ACC112 (cell line): ENCODE data around the gene MIX23.
"Not testable (repeated sequence)": the region's sequence is repeated elsewhere in the genome, so short reads cannot be mapped to it uniquely, and the experiment has no call there.

ENCODE experiments used
- H2AFZ ChIP-seq: fragments of 200-600 bp; sonication (generic); one replicate; pipeline ENCODE4 v1.6.0; 2017; ENCODE audit warnings: antibody characterized with exemption, low read length; ENCODE audit not compliant: unreplicated experiment
- H3K27ac ChIP-seq: fragments of 200-600 bp; sonication (generic); 2 replicates; pipeline ENCODE4 v1.5.1; 2014; ENCODE audit warnings: low read depth, mild to moderate bottlenecking, antibody characterized with exemption, low read length, moderate library complexity
- H3K27me3 ChIP-seq: fragments of 200-600 bp; sonication (generic); 2 replicates; pipeline ENCODE4 v1.6.1; 2014; ENCODE audit warnings: mild to moderate bottlenecking, antibody characterized with exemption, low read length, moderate library complexity, mixed read lengths; ENCODE audit not compliant: insufficient read depth
- H3K36me3 ChIP-seq: fragments of 200-600 bp; sonication (generic); 2 replicates; pipeline ENCODE4 v1.6.1; 2016; ENCODE audit warnings: mild to moderate bottlenecking, antibody characterized with exemption, low read length, moderate library complexity, mixed read lengths; ENCODE audit not compliant: insufficient read depth
- H3K4me1 ChIP-seq: fragments of 200-600 bp; sonication (generic); one replicate; pipeline ENCODE4 v1.6.1; 2016; ENCODE audit warnings: low read length, mixed read lengths; ENCODE audit not compliant: insufficient read depth, unreplicated experiment, control insufficient read depth
- H3K4me3 ChIP-seq: fragments of 200-600 bp; sonication (generic); 2 replicates; pipeline ENCODE4 v1.5.1; 2014; ENCODE audit warnings: mild to moderate bottlenecking, low read depth, low read length
- H3K79me2 ChIP-seq: fragments of 200-600 bp; sonication (generic); one replicate; pipeline ENCODE4 v1.6.0; 2016; ENCODE audit warnings: low read length; ENCODE audit not compliant: control insufficient read depth, unreplicated experiment, insufficient read depth

The MIX23 gene

DNA sequence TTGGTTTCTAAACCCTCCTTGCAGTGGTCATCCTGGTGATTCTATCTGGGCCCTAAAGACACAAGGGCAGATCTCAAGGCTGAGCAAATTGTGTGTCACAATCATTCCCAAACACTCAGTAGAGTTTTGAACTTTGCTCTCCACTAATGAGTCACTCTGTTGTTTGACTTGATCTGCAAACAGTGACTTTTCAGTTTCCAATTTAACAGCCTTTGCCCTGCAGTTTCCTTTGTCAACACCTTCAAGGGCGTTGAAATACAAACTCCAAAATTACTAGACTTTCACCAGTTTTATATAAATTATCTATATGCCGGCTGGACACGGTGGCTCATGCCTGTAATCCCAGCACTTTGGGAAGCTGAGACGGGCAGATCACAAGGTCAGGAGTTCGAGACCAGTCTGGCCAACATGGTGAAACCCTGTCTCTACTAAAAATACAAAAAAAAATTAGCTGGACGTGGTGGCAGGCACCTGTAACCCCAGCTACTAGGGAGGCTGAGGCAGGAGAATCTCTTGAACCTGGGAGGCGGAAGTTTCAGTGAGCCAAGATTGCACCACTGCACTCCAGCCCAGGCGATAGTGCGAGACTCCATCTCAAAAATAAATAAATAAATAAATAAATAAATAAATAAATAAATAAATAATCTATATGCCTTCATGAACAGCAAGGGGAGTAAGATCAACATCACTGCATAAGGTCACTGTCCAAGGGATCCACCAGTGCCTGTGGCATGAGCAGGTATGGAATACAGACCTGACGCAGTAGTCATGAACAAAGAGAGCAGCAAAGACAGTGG is 17.3 kb downstream of the MIX23 start:
- not testable (repeated sequence) for H2AFZ ChIP-seq, H3K27me3 ChIP-seq, H3K79me2 ChIP-seq, H3K4me3 ChIP-seq, H3K4me1 ChIP-seq
- Histone ChIP-seq H3K27ac (peak overlapping the region; percentile 61), H3K36me3 (peaks cover 25% of the 10 kb centered on the region)

DNA sequence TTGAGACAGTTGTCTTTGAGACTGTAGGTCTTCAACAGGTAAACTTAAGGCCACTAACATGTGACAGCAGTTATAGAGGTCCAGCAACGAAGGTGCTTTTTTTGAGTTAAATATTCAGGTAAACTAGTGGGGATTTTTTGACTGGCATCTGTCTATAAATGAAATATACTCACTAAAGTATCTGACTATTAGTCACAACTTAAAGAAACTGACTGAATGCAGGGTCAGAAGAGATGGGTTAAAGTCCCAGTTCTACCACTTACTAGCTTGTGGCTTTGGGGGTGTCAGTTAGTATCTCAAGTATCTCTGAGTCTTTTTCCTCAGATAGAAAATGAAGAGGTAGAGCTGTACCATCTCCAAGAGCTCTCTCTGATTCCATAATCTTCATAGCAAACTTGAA is 18.0 kb downstream of the MIX23 start:
- Histone ChIP-seq H3K79me2 (no peaks in the 10 kb centered on the region), H2AFZ (no peak overlapping the region), H3K36me3 (peaks cover 22% of the 10 kb centered on the region), H3K27ac (peak overlapping the region; percentile 51), H3K27me3 (no peaks in the 10 kb centered on the region), H3K4me3 (no peak overlapping the region), H3K4me1 (peaks cover 10% of the 10 kb centered on the region)

DNA sequence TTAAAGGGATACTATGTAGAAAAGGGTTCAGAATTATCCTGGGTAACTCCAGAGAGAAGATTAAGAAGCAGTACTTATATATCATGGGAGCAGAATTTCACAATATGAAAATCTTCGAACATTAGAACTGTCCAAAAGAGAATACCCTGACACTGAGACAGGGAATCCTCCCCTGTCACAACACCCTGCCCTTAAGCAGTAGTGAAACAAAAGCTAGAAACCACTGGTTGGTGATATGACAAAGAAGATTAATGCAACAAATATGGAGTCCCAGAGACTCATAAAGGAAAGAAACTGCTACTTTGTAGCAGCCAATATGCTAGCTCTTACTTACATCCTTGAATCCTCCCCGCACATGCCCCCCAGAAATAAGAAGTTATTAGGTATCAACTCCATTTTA is 18.5 kb downstream of the MIX23 start:
- H3K4me1 ChIP-seq: peaks cover 10% of the 10 kb centered on the region
- H3K36me3 ChIP-seq: peaks cover 21% of the 10 kb centered on the region
- no peaks in the 10 kb centered on the region for H3K79me2 ChIP-seq
- H3K4me3 ChIP-seq: no peak overlapping the region
- no peaks in the 10 kb centered on the region for H3K27me3 ChIP-seq
- no peak overlapping the region for H2AFZ ChIP-seq
- no peak overlapping the region for H3K27ac ChIP-seq

DNA sequence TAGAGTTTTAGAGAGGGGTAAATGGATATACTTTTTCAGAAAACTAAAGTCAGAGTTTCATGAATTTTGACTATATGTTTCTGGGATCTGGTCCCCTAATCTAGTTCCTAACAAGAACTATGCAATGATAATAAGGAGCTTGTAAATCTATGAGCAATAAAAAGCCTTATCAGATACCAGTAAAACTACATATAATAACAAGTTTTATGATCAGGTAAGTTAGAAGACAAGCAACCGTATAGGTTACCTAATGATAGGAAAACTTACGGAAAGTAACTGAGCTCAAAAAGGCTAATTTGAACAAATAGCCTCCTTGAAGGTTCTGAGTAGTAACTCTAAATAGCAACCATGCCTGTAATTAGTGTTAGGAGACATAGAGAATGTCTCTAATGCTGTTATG is 21.0 kb downstream of the MIX23 start:
- no peak overlapping the region for H2AFZ ChIP-seq
- H3K79me2 ChIP-seq: no peaks in the 10 kb centered on the region
- H3K27me3 ChIP-seq: no peaks in the 10 kb centered on the region
- H3K4me1 ChIP-seq: peaks cover 10% of the 10 kb centered on the region
- H3K36me3 ChIP-seq: peaks cover 19% of the 10 kb centered on the region
- H3K27ac ChIP-seq: no peak overlapping the region
- no peak overlapping the region for H3K4me3 ChIP-seq

DNA sequence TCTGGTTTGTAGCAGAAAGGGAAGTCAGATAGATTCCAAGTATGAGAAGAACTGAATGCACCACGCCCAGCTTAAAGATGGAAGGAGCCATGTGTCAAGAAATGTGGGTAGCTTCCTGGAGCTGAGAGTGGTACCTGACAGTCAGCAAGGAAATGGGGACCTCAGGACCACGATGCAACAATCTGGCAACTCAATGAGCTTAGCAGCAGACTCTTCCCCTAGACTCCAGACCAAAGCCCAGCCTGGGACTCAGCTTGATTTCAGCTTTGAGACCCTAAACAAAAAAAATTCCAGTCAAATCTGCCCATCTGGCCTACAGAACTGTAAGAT is 24.4 kb downstream of the MIX23 start:
- Histone ChIP-seq H3K27me3 (no peaks in the 10 kb centered on the region), H3K27ac (no peak overlapping the region), H2AFZ (no peak overlapping the region), H3K4me1 (no peaks in the 10 kb centered on the region), H3K4me3 (no peak overlapping the region), H3K36me3 (peaks cover 4% of the 10 kb centered on the region; the same call in 1 of the 2 replicates), H3K79me2 (no peaks in the 10 kb centered on the region)

DNA sequence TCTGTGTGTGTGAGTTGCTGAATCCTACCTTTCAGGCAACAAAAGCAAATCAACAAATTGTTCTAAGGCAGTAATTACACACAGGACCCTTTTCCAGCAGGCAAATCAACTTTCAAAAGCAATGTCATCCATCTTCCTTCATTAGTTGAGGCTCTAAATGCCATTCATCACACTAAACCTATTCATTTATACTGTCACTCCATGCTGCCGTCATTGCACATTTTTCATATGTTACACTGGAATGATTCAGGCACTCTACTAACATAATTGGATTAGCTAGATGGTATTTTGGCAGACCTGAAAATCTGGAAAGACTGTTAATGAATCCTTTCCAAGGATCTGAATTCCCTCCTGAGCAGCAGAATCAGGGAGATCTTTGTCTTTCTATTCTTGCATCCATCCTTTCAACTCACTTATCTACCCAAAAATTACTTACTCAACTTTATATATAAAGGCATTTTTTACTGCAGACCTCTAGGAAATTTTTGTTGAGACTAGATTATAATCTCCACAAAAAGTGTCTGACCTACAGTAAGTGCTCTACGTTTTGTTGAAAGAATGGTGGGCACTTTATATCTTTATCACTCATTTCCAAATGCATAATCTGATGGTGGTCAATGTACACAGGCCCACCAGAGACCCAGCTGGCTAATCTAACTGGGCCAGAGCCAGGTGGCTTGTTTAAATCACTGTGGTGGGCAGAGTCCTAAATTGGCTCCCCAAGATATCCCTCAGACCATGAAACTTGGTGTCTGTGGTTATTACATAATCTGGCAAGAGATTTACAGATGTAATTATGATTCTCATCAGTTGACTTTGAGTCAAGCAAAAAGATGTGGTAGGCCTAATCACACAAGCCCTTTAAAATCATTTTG is 25.0 kb downstream of the MIX23 start:
- peaks cover 3% of the 10 kb centered on the region for H3K4me1 ChIP-seq
- H3K79me2 ChIP-seq: no peaks in the 10 kb centered on the region
- no peaks in the 10 kb centered on the region for H3K27me3 ChIP-seq
- no peak overlapping the region for H2AFZ ChIP-seq
- H3K4me3 ChIP-seq: no peak overlapping the region
- H3K27ac ChIP-seq: no peak overlapping the region
- H3K36me3 ChIP-seq: peaks cover 4% of the 10 kb centered on the region; the same call in 1 of the 2 replicates

DNA sequence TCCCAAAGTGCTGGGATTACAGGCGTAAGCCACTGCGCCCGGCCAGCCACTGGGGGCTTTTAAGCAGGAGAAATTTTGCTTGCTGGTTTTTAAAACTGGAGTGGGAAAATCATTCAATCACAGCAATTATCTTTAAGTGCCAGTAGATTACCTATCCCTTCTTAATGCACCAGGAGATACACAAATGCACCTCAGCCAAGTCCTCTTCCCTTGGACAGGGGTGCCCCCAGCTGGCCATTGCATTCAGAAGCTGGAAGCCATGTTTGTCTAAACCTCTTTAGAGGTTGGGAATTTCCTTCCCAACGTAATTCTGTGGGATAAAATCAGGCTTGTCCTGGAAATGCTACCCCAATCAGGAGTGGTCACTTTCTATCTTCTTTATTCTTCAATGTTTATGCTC is 26.6 kb downstream of the MIX23 start:
- H3K27me3 ChIP-seq: no peaks in the 10 kb centered on the region
- H3K79me2 ChIP-seq: no peaks in the 10 kb centered on the region
- H3K27ac ChIP-seq: no peak overlapping the region
- no peak overlapping the region for H2AFZ ChIP-seq
- no peak overlapping the region for H3K4me3 ChIP-seq
- H3K36me3 ChIP-seq: peaks cover 4% of the 10 kb centered on the region; the same call in 1 of the 2 replicates
- peaks cover 7% of the 10 kb centered on the region for H3K4me1 ChIP-seq

DNA sequence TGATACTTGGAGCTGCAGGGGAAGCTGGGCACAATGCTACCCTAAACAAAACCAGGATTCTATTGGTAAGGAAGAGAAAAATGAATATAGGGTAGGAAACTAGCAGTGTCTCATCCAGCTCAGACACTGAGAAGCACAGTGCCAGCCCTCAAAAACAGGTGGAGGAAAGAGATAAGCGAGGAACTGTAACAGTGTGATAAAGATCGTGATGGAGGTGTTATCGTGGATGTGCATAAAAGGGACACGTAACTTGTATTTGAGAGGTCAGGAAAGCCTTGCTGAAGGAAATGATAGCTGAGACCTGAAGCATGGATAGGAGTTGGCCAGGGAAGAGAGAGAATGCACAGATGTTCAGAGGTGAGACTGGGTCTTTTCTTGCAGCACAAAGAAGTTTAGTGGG is 27.4 kb downstream of the MIX23 start:
- H3K4me3 ChIP-seq: no peak overlapping the region
- H3K27ac ChIP-seq: no peak overlapping the region
- H3K4me1 ChIP-seq: peaks cover 7% of the 10 kb centered on the region
- no peaks in the 10 kb centered on the region for H3K79me2 ChIP-seq
- no peaks in the 10 kb centered on the region for H3K27me3 ChIP-seq
- no peaks in the 10 kb centered on the region; the same call in 1 of the 2 replicates for H3K36me3 ChIP-seq
- no peak overlapping the region for H2AFZ ChIP-seq

DNA sequence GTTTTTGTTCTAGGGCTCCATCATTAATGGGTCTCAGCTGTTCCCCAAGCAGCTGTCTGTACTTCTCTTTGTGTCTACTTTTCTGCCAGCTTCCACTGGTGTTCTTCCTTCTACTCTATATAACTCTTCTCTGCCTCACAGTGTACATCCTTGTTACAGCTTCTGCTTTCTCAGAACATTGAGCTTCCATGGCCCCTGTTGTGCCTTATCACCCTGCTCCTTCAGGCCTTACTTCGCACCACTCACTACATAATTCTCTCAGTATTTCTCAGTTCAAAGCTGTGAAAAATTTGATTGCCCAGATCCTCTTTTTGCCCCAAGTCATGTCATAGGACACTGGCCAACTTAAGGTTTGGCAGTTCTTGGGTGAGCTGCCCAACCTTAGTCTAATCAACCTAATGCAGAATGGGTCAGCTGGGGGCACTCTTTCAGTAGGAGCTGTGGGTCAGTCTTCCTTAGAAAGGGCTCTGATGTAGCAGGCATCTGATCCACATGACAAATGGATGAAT is 29.1 kb downstream of the MIX23 start:
- H3K4me1 ChIP-seq: peaks cover 7% of the 10 kb centered on the region
- H3K4me3 ChIP-seq: no peak overlapping the region
- H3K27ac ChIP-seq: no peak overlapping the region

DNA sequence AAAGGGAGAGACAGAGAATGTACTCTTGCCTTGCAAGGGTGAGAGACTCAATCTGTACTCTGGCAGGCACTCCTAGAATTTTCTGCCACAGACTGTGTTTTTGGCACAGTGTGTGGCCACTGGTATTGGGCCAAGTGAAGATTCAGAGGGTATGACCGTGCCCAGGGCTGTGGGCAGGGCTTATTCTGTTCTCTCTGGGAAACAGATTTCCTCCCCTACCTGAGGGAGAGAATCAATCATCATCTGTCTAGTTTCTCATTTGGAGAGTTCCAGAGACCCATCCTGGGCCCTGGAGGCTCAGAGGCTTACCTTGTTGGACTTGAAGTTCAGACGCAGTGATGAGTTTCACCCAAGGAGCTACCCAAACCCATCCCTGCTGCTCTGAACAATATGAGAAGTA is 29.8 kb downstream of the MIX23 start:
- no peak overlapping the region for H3K4me3 ChIP-seq
- no peaks in the 10 kb centered on the region for H3K79me2 ChIP-seq
- no peak overlapping the region for H2AFZ ChIP-seq
- no peaks in the 10 kb centered on the region for H3K27me3 ChIP-seq
- no peaks in the 10 kb centered on the region for H3K36me3 ChIP-seq
- no peak overlapping the region for H3K27ac ChIP-seq
- H3K4me1 ChIP-seq: peaks cover 7% of the 10 kb centered on the region

More for the DNA sequence above, 29.1 kb downstream of the MIX23 start:
- no peaks in the 10 kb centered on the region for H3K79me2 ChIP-seq
- H3K36me3 ChIP-seq: no peaks in the 10 kb centered on the region
- no peaks in the 10 kb centered on the region for H3K27me3 ChIP-seq
- no peak overlapping the region for H2AFZ ChIP-seq
